Hepatic stellate cell (primary cell): Measurements from ENCODE around the gene SLC6A18.
"Not testable (repeated sequence)": the region's sequence is repeated elsewhere in the genome, so short reads cannot be mapped to it uniquely, and the experiment has no call there.

Experiments used
- DNase-seq: peaks from one replicate; pipeline ENCODE4 v3.0.0; 2011; ENCODE audit warnings: low spot score

The SLC6A18 gene

DNA sequence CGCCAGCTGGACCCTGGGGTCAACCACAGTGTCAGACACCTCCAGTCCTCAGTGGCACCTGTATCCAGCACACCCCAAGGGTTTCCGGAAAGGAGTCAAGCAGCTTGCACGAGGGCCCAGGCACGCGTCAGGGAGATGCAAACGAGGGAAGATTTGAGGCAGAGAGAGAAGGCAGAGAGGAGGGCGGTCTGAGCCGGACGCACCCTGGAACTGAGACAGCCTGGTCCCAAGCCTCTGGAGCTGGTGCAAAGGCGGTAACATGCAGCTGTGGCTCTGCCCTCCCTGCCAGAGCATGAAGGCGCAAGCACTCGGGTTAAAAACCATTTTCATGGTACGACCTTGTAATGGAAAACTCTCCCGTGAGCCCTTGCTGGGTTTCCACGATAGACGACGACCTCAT lies 32.2 kb downstream of the SLC6A18 start:
- no peak for DNase-seq

DNA sequence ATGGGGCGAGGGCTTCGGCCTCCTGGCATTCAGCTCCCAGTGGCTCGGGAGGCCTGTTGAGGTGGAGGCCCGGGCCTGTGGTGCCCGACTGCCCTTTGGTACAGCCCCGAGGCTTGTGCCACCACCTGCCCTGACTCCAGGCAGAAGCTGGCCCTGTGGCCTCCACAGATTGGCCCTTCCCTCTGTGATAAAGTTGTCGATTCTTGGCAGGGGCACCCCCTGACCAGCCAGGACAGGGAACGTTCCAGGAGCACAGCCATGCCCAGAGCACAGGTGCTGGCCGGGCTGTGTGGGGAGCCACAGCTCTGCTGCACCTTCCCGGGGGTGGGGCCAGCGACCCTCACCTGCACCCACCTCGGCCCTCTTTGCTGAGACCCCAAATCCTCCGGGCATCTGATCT lies 32.7 kb downstream of the SLC6A18 start:
- DNase-seq: no peak

DNA sequence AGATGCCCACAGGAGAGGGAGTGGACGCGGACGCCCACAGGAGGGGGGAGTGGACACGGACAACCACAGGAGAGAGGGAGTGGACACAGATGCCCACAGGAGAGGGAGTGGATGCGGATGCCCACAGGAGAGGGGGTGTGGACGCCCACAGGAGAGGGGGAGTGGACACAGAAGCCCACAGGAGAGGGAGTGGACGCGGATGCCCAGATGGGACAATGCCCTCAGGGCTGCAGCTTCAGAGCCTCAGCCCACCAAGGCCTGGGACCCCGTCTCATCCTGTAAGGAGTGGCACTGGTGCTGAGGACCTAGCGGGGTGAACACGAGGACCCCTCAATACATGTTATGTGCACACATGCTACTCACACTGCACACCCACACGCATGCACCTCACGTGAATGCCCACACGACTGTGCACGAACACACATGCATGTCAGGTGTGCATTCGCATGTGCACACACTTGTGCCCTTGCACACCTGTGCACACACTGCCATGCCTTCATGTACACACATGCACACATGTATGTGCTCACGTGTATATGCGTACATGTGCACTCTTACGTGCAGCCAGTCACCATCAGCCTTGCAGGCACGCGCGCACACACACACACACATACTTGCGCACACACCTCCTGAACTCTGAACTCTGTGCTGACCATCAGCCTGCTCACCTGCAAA lies 34.8 kb downstream of the SLC6A18 start:
- DNase-seq: no peak

DNA sequence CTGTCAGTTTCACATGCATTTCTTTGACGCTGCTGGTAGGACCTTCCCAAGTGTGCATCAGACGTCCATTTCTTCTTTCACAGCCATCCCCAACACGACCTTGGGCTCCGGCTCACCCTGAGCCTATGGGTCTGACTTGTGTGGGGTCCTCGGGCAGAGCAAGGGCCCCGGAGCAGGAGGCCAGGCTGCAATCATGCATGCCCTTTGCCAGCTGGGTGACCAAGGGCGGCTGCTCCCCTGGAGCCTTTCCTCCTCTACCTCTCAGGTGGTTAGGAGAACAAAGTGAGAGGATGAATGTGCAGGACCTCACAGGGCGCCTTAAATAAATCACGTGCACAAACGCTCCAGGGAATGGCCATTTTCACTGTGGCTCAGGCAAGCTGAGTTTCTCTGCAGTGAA lies 36.5 kb downstream of the SLC6A18 start:
- DNase-seq: no peak

DNA sequence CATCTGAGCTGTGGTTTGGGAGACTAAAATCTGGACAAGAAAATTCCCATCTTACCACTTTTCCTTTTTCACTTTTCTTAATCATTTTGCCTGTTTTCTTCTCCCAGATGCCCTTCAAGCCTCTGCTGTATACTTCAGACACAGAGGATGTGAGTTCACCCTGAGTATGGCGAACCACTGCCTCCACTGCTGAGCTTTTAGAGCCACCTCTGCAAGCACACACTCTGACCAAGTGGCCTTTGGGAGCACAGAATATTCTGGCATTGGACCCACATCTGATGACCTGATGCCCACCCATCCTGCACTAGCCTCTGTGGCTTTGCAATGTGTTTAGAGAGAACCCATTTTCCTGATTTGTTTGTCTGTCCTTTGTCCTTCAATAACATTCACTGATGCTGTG lies 37.2 kb downstream of the SLC6A18 start:
- DNase-seq: no peak

DNA sequence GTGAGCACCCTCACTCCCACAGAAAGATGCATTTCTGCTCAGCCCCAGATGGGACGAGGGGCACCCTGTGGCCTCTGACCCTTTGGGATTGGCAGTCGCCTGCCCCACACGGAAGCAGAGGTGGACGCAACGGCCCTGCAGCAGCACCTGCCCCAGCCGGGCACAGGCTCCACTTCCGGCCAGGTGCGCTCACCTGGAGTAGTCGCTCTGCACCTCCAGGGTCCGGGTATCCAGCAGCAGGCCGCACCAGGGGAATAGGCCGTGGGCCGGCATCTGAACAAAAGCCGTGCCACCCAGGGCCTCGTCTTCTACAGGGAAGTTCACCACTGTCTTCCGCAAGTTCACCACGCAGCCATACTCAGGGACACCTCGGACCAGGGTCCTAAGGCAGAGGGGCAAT lies 39.0 kb downstream of the SLC6A18 start:
- no peak for DNase-seq

DNA sequence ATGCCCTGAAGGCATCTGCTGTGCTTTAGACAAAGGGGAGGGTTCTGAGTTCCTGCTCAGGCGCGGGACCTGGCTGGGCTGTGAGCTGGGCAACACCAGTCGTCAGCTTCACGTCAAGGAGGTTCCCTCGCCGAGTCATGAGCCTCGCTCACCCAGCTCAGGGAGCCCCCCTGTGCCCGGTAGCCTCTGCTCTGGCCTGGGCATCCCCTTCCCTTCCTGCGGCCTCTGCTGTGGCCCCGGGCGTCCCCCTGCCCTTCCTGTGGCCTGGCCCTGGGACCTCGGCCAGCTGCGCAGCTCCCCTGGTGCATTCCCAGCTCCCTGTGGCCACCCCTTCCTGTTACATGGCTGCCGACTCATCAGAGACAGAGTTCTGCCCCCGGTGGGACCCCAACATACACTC lies 39.8 kb downstream of the SLC6A18 start:
- no peak for DNase-seq

DNA sequence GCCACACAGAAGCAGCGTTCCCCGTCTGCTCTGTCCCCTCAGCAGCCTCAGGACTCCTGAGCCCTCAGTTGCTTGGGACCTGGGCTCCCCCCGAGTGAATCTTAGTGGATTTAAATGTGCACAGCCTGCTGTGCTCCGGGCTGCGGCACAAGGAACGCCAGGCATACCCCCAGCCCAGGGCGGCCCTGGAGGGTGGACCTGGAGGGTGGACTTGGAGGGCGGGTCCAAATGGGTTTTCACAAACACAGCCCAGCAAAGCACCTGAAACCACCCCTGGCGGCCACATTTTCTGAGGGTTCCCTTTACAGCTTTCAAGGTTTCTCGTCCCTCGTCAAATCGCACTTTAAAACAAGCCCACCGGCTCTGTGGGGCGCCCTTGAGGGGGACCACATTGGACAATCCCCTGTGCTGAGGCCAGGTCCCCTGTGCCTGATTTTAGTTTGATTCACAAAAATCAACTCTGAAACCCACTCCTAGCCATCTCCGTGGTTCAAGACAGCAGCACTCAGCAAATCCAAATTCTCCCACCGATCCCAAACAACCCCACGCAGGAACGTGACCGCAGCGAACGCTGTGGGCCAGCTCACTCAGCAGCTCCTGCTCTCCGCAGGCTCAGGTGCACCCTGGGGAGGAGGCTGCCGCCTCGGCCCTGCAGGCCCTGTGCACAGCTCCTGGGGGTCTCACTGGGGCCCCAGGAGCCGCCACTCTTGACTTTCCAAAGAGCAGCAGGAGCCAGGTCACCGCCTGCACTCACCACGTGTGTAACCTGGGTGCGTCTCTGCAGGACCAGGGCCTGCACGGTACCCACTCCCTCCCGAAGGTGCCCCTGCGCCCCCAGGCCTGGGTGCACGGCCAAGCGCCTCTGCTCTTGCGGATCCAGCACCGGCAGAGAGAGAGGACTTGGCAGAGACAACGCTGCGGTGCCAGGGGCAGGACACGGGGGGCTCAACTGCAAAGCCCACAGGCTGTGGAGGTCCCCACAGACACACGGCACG lies 40.6 kb downstream of the SLC6A18 start:
- DNase-seq: no peak

DNA sequence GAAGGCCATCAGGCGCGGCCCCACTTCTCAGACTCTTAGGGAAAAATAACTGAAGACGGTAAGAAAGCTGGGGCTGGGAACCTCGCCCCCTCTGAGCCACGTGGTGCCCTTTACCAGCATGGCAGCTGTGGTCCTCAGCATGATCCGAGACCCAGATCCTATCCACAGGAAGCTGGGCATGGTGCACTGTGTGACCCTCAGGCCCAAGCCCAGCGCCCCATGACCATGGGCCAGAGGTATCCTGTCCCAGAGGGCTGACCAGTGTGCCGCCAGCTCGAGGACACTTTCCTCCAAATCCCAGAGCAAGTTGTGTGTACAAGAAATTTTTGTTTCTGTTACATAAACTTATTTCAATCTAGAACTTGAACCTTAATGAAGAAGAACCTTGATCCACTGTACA lies 41.6 kb downstream of the SLC6A18 start:
- no peak for DNase-seq

DNA sequence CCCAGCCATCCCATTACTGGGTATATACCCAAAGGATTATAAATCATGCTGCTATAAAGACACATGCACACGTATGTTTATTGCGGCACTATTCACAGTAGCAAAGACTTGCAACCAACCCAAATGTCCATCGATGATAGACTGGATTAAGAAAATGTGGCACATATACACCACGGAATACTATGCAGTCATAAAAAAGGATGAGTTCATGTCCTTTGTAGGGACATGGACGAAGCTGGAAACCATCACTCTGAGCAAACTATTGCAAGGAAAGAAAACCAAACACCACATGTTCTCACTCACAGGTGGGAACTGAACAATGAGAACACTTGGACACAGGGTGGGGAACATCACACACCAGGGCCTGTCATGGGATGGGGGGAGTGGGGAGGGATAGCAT lies 42.3 kb downstream of the SLC6A18 start:
- not testable (repeated sequence) for DNase-seq

DNA sequence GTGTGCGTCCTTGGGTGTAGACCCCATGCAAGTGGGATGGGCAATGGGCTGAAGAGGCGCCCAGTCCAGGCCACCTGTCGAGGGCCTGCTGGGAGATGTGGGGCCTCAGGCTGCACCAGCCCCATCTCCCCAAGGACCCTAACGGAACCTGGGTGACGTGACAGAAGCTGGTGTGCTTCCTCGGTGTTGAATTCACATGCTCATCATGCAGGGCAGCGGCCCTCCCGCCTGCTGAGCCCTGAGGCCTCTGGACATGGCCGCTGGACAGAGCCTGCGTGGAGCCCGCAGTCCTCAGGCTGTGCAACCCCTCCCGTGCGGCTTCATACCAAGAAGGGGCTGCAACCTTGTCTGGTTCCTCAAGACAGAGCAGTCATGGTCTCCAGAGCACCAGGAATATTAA lies 42.9 kb downstream of the SLC6A18 start:
- no peak for DNase-seq

DNA sequence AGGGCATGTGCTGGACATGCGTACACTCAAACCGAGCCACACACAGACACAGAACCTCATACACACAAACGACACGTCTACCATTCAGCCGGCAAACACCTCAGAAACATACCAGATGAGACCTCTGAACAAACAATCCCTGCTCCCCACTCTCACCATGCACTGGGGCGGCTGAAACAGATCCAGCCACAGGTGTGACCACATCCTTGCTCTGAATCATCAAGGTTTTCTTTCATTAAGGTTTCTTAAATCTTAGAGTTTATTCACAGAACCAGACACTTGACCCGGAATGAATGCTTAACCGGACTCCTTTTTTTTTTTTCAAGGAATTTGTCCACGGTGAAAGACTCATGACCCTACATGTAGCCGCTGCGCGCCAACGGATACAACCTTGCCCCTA lies 43.5 kb downstream of the SLC6A18 start:
- no peak for DNase-seq

DNA sequence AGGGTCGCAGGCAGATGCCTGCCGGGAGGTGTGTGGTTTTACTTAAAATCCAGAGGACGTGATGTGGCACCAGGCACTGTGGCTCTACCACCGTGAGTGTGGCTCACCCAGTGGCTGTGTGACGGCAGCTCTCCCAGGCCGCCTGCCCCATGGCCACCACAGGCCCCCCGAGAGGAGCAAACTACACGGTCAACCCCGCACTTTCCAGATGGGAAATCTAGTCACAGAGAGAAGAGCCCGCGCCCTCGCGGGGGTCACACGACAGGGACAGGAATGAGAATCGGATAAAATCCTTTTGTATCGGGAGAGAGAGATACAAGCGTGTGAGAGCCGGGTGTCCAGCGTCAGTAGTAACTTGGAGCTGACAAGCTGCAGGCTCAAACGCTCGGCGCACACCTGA lies 45.2 kb downstream of the SLC6A18 start:
- no peak for DNase-seq

DNA sequence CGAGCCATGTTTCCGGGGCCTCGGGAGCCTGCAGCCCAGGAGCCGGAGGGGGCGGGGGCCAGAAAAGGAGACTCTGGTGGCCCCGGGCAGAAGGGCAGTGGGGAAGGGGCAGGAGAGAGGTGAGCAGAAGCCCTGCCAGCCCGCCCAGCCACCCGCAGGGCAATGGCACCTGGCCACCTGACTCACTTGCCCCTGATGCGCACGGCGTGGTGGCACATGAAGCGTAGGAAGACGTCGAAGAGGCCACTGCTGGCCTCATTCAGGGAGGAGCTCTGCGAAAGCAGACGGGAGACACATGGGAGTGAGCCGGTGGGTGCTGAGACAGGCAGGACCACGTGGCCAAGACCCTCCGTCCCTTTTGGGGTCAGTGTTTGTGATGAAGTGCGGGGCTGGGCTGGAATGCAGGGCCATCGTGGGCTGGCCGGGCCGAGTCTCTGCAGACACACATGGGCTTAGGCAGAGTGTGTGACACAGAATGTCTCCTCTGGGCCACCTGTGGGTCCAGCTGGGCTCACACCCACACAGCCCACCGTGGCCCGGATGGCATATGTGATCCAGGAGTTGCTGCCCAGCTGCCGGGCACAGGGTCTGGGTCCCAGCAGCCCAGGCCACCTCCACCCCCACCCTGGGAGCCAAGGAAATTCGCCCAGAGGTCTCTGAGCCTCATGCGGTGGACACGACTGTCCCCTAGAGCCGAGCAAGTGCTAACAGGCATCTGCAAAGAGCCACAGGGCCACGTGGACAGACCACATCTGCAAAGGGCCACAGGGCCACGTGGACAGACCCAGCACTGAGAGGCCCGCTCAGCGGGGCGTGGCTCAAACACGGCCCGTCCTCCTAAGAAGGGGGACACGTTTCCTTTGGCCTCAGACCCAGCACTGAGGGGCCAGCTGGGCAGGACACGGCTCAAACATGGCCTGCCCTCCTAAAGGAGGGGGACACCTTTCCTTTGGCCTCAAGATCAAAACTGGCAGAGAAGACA lies 46.0 kb downstream of the SLC6A18 start:
- no peak for DNase-seq

DNA sequence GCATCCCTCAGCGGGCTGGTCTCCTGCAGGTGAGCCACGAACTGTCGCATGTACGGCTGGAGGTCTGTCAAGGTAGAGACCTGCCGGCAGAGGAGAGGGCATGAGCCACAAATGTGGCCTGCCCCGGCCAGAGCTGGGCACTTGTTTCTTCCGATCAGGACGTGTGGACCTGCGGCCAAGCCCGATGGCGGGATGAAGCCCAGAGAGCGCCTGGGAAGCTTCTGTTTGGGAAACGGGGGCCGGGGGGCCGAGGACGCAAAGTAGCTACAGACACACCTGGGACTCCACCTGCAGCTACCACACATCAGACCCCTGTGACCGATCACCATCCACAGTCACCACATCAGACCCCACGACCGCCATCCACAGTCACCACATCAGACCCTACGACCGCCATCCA lies 47.0 kb downstream of the SLC6A18 start:
- DNase-seq: no peak

DNA sequence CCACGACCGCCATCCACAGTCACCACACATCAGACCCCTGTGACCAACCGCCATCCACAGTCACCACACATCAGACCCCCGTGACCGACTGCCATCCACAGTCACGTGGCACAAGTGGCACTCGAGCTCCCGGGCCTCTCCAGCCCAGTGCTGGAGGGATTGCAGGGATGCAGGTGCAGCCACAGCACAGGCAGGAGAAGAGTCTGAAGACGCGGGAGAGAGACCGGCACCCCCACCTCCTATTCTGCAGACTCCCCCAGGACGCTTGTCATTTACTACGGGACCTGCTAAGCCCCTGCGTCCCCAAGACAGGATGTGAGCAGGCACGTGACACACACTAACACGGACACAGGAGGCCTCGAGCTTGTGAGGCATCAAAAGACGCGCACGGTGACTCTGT lies 48.6 kb downstream of the SLC6A18 start:
- no peak for DNase-seq

DNA sequence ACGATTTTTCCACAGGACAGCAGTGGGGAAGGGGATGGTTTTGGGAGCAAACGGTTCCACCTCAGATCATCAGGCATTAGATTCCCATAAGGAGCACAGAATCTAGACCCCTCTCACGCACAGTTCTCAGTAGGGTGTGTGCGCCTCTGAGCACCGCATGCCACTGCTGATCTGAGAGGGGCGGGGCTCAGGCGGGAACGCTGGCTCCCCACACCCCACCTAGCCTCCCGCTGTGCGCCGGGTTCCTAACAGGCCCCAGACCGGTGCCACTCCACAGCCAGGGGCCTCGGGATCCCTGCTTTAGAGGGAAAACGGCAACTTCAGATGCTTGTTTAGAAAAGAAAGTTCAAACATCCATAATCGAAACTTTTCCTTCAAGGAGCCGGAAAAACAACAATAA lies 49.3 kb downstream of the SLC6A18 start:
- DNase-seq: no peak

DNA sequence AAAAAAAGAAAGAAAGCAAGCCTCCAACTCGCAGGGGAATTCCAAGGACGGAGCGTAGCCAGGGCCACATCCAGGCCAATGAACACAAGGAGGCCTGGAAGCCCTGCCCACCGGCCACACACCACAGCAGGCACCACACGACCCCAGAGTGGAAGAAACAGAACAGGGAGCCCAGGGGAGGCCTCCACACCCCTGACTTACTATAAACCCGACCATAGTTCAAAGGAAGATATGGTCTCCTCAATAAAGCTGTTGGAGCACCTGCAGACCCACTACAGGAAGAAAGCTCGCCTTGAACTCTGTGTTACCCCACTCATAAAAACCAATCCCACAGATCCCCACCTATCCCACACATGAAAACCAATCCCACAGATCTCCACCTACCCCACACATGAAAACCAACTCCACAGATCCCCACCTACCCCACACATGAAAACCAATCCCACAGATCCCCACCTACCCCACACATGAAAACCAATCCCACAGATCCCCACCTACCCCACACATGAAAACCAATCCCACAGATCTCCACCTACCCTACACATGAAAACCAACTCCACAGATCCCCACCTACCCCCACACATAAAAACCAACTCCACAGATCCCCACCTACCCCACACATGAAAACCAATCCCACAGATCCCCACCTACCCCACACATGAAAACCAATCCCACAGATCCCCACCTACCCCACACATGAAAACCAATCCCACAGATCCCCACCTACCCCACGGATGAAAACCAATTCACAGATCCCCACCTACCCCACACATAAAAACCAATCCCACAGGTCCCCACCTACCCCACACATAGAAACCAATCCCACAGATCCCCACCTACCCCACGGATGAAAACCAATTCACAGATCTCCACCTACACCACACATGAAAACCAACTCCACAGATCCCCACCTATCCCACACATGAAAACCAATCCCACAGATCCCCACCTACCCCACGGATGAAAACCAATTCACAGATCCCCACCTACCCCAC lies 50.5 kb downstream of the SLC6A18 start:
- not testable (repeated sequence) for DNase-seq

DNA sequence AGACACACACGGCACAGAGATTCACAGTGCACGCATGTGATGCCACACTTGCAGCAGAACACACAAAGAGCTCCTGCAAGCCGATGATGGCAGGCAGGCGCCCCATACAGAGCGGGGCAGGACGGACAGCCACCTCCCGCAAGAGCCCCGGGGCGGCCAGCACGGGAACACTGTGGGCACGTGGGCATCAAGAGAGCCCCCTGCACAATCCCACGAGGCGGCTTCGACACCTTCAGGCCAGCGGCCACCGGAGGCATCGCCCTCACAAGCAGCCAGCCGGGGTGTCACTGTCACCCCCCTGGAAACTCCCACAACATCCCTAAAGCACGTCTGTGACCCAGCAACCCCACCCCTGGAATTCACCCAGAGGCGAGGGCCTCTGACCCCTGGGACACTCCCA lies 51.7 kb downstream of the SLC6A18 start:
- DNase-seq: no peak

DNA sequence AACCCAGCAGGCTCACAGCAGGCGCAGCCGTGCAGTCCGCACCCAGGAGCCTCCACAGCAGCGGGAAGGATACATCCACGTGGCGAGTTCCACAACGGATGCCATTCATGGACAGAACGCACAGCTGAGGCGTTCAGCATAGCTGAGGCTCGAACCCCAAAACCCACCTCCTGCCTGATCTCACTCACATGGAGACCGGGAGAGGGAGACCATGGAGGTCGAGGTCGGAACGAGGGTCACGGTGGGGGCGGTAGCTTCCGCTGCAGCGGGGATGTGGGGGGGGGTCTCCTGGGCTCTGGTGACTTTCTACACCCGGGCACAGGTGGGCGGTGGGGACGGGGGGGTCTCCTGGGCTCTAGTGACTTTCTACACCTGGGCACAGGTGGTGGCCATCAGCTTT lies 52.1 kb downstream of the SLC6A18 start:
- DNase-seq: no peak

DNA sequence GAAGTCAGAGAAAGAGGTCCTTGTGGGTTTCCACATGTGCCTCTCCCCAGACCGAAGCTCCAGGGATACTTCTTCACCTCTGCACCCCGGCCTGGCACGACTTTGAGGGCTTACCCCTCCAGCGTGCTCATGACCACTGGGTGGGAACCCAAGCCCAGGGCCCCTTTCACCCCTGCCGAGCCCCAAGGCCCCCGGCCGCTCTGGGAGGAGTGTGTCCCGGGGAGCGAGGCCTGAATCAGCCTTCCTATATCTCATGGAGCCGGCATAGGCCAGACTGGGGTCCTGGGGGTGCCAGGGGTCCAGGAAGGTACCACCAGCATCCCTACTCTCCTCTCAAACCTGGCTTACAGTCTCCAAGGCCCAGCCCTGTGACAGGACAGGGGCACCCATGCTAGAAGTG lies 52.6 kb downstream of the SLC6A18 start:
- DNase-seq: no peak
